ENCODE results near the gene MAGI1. TPM values are rescaled to one million over a fixed set of nuclear protein-coding genes. Genes with fewer than 3 reads are reported as not detected.

Gene MAGI1
- polyA plus RNA-seq, 3 donors: not detected

DNA sequence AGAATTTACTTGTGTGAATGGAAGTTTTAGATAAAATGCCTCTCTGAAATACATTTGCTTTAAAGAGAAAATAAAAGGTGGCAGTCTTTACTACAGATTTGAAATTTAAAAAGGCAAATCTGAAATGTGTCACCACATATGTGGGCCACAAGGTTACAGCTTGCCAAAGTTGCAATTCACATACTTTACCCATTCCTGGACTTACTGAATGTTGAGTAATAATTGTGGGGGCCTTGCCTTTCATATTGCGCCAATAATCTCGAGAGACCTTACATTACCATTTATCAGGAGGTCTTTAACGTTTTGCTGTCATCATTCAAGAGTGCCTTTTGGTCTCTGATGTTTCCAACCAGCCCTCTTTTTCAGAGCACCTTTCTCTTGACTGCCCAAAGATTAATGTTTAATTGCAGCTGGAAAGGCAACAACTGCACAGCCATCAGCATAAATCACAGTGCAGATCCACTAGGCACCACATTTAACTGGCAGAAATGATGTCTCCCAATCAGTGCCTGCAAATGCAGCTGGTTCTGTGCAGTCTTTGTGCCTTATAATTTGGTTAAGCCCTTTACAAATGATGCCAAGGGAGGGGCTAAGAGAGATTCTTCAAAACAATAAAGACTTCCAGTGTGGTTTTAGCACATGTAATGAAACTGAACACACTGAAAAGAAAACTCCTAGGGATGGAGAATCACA is 206.8 kb downstream of the MAGI1 start:
- WGBS (ENCODE audit: insufficient coverage): 90% methylated on average over 3 of the region's 3 CpGs
- Histone ChIP-seq H3K4me2 (replicated peaks; ENCODE audit: extremely low read depth, low read length, poor library complexity, severe bottlenecking) (no peak overlapping the region), H3K9ac (ENCODE audit: insufficient read depth, low read length, poor library complexity, severe bottlenecking) (no peak overlapping the region), H3K4me1 (ENCODE audit: control insufficient read depth in 1 of 2, insufficient read depth in 2 of 2, low read length in 2 of 2) (no peaks in the 10 kb centered on the region), H3K27ac (ENCODE audit: low read depth in 1 of 2, low read length in 2 of 2) (no peak overlapping the region), H2AFZ (ENCODE audit: insufficient read depth, low read depth, low read length, poor library complexity, severe bottlenecking) (no peak overlapping the region), H3K4me3 (replicated peaks in 1 of 3; ENCODE audit: low read depth in 2 of 3, low read length in 3 of 3) (no peak overlapping the region), H4K20me1 (ENCODE audit: insufficient read depth, low read length) (no peaks in the 10 kb centered on the region), H3K27me3 (ENCODE audit: control insufficient read depth in 2 of 2, insufficient read depth in 2 of 2, low read length in 2 of 2) (no peaks in the 10 kb centered on the region), H3K36me3 (replicated peaks in 1 of 2; ENCODE audit: control insufficient read depth in 1 of 2, insufficient read depth in 2 of 2, low read length in 2 of 2) (no peaks in the 10 kb centered on the region), H3K79me2 (ENCODE audit: insufficient read depth, low read length) (no peaks in the 10 kb centered on the region), H3K9me3 (replicated peaks in 1 of 2; ENCODE audit: control insufficient read depth in 1 of 2, insufficient read depth in 1 of 2, low read length in 2 of 2) (no peaks in the 10 kb centered on the region)
- Mint-ChIP-seq H3K4me1 (no peaks in the 10 kb centered on the region), H3K27ac (no peak overlapping the region), H3K4me3 (no peak overlapping the region), H3K9me3 (peaks cover 0 to 3% (median 0%) of the 10 kb centered on the region in 7 donors), H3K27me3 (ENCODE audit: low read depth in 3 of 3) (peaks cover 0 to 2% (median 0%) of the 10 kb centered on the region in 3 donors), H3K36me3 (no peaks in the 10 kb centered on the region)
- intact Hi-C loops (cut with micrococcal nuclease): no loop called here
- TF ChIP-seq, protein P1, sequence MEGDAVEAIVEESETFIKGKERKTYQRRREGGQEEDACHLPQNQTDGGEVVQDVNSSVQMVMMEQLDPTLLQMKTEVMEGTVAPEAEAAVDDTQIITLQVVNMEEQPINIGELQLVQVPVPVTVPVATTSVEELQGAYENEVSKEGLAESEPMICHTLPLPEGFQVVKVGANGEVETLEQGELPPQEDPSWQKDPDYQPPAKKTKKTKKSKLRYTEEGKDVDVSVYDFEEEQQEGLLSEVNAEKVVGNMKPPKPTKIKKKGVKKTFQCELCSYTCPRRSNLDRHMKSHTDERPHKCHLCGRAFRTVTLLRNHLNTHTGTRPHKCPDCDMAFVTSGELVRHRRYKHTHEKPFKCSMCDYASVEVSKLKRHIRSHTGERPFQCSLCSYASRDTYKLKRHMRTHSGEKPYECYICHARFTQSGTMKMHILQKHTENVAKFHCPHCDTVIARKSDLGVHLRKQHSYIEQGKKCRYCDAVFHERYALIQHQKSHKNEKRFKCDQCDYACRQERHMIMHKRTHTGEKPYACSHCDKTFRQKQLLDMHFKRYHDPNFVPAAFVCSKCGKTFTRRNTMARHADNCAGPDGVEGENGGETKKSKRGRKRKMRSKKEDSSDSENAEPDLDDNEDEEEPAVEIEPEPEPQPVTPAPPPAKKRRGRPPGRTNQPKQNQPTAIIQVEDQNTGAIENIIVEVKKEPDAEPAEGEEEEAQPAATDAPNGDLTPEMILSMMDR (IDR thresholded peaks at IDR 0.05): no peak
- DNase-seq: no peak

DNA sequence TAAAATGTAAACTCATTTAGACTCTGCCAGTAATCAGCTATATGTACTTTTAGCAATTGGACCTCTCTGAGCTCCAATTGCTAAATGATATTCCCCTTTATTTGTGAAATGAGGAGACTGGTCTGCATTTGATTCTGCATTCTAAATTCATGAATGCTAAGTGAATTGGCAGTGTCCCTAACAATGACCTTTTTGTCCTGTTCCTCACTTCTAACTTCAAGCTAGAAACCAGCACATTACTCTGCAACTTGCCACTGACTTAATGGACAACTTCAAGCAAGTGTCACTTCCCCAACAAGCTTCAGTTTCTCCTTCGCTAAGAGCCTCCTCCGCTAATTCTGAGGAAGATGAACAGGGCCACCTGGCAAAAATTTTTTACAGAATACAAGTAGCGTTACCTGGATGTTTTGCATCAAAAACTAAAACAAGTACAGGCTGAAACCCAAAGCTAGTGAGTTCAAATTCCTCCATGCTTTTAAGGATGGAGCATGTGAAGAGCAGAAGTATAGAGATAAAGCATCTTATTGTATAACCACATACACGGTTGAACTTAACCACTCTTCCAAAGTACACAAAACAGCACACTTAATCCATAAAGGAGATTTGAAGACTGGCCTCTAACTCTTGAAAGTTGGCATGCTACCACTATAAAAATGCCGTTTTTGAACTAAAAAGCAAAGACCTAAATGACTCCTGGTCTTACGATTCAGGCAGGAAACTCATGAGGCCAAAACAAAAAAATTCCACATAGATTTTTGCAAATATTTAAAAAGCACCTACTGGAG is 207.6 kb downstream of the MAGI1 start:
- Histone ChIP-seq H2AFZ (ENCODE audit: insufficient read depth, low read depth, low read length, poor library complexity, severe bottlenecking) (no peak overlapping the region), H4K20me1 (ENCODE audit: insufficient read depth, low read length) (no peaks in the 10 kb centered on the region), H3K9ac (ENCODE audit: insufficient read depth, low read length, poor library complexity, severe bottlenecking) (no peak overlapping the region), H3K4me1 (ENCODE audit: control insufficient read depth in 1 of 2, insufficient read depth in 2 of 2, low read length in 2 of 2) (no peaks in the 10 kb centered on the region), H3K36me3 (replicated peaks in 1 of 2; ENCODE audit: control insufficient read depth in 1 of 2, insufficient read depth in 2 of 2, low read length in 2 of 2) (no peaks in the 10 kb centered on the region), H3K4me3 (replicated peaks in 1 of 3; ENCODE audit: low read depth in 2 of 3, low read length in 3 of 3) (no peak overlapping the region), H3K4me2 (replicated peaks; ENCODE audit: extremely low read depth, low read length, poor library complexity, severe bottlenecking) (no peak overlapping the region), H3K27me3 (ENCODE audit: control insufficient read depth in 2 of 2, insufficient read depth in 2 of 2, low read length in 2 of 2) (no peaks in the 10 kb centered on the region), H3K9me3 (replicated peaks in 1 of 2; ENCODE audit: control insufficient read depth in 1 of 2, insufficient read depth in 1 of 2, low read length in 2 of 2) (no peaks in the 10 kb centered on the region), H3K79me2 (ENCODE audit: insufficient read depth, low read length) (no peaks in the 10 kb centered on the region), H3K27ac (ENCODE audit: low read depth in 1 of 2, low read length in 2 of 2) (no peak overlapping the region)
- no peak for DNase-seq
- H3K4me3 Mint-ChIP-seq: no peak overlapping the region
- H3K27me3 Mint-ChIP-seq (ENCODE audit: low read depth in 3 of 3): peaks cover 0 to 2% (median 0%) of the 10 kb centered on the region in 3 donors
- H3K36me3 Mint-ChIP-seq: no peaks in the 10 kb centered on the region
- 94% methylated on average over 3 of the region's 6 CpGs for WGBS (ENCODE audit: insufficient coverage)
- intact Hi-C loops (cut with micrococcal nuclease): no loop called here
- TF ChIP-seq, protein P1 (IDR thresholded peaks at IDR 0.05): no peak
- no peak overlapping the region for H3K27ac Mint-ChIP-seq
- H3K9me3 Mint-ChIP-seq: peaks cover 0 to 3% (median 0%) of the 10 kb centered on the region in 7 donors
- no peaks in the 10 kb centered on the region for H3K4me1 Mint-ChIP-seq

Measured in CD14-positive monocyte (primary cell).